GM18507 (cell line): ENCODE measurements around the gene DAGLB.
"Not testable (repeated sequence)": the region's sequence is repeated elsewhere in the genome, so short reads cannot be mapped to it uniquely, and the experiment has no call there.

ENCODE experiments used
- DNase-seq: peaks from one replicate; pipeline ENCODE4 v3.0.0; 2011; ENCODE audit warnings: low read depth; ENCODE audit not compliant: insufficient read length; ENCODE audit errors: extremely low spot score
- FAIRE-seq: peaks from 2 replicates; lab custom pipeline; 2011; peaks lifted over from hg19 to GRCh38; lab: Jason Lieb, UNC

The DAGLB gene

GRCh38 chr7:6463609-6464008 is 15.9 kb upstream of the DAGLB start:
- not testable (repeated sequence) for DNase-seq, FAIRE-seq

- no peak for FAIRE-seq
Measured at GRCh38 chr7:6461946-6462550, 14.3 kb upstream of the DAGLB start.

DNA sequence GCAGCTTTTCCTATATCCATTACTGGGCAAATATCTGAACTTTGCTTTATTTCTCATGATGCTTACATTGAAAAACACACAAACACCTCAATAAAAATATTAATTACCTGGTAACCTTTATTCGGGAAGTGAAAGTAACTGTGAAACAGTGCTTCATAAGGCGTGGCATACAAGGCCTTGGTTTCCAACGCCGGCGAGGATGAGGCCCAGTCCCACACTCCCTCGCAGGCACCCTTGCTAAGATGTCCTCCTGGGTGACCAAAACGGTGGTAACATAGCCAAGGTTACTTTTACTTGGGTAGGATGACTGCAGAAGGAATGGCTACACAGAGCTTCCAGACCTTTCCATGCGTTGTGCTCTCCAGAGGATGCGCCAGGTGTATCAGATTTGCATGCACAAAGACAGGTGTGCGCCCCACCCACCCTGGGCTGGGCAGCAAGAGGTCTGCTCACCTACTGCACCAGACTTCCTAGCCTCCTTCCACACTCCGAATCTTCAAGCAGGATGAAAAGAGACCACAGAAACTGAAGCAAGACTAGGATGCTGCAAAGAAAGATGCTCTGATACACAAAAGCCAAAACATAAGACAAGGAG is 13.3 kb upstream of the DAGLB start:
- DNase-seq: no peak
- no peak for FAIRE-seq

More at GRCh38 chr7:6461946-6462550, 14.3 kb upstream of the DAGLB start:
- no peak for DNase-seq

DNA sequence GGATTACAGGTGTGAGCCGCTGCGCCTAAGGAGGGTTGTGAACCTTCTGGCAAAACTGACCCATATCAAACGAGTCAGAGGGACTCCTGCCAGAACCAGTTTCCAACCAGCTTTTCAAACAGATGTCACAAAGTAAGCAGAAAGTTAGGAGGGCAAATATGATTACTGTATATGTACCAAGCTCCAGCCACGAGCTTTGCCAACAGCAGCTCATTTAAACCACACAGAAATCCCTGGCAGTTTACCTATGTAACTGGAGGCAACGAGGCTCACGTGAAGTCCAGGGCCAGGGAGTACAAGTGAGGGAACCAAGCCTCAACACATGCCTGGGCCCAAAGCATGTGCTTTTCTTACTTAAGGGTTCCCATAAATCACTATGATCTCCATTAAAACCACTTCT is 12.5 kb upstream of the DAGLB start:
- no peak for DNase-seq
- no peak for FAIRE-seq

- not testable (repeated sequence) for DNase-seq, FAIRE-seq
Measured at GRCh38 chr7:6458676-6459075, 10.9 kb upstream of the DAGLB start.

- no peak for DNase-seq
- no peak for FAIRE-seq
Measured at GRCh38 chr7:6453734-6454133, 6.0 kb upstream of the DAGLB start.

- FAIRE-seq (no peak), DNase-seq (no peak)
Measured at GRCh38 chr7:6451224-6451705, 3.5 kb upstream of the DAGLB start.

DNA sequence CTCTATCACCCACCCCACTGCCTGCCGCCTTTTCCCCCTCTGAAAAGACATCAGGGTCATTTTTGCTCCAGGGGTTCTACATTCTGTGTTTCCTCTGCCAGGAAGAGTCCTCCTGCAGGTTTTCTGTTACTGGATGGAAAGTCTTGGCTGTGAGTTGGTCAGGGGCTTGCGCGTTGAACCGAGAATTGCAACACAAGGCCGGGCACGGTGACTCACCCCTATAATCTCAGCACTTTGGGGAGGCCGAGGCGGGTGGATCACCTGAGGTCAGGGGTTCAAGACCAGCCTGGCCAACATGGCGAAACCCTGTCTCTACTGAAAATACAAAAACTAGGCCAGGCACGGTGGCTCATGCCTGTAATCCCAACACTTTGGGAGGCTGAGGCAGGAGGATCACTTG is 2.8 kb upstream of the DAGLB start:
- FAIRE-seq, DNase-seq: not testable (repeated sequence)

DNA sequence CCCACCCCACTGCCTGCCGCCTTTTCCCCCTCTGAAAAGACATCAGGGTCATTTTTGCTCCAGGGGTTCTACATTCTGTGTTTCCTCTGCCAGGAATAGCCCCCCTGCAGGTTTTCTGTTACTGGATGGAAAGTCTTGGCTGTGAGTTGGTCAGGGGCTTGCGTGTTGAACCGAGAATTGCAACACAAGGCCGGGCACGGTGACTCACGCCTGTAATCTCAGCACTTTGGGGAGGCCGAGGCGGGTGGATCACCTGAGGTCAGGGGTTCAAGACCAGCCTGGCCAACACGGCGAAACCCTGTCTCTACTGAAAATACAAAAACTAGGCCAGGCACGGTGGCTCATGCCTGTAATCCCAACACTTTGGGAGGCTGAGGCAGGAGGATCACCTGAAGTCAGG is 2.1 kb upstream of the DAGLB start:
- not testable (repeated sequence) for FAIRE-seq

DNA sequence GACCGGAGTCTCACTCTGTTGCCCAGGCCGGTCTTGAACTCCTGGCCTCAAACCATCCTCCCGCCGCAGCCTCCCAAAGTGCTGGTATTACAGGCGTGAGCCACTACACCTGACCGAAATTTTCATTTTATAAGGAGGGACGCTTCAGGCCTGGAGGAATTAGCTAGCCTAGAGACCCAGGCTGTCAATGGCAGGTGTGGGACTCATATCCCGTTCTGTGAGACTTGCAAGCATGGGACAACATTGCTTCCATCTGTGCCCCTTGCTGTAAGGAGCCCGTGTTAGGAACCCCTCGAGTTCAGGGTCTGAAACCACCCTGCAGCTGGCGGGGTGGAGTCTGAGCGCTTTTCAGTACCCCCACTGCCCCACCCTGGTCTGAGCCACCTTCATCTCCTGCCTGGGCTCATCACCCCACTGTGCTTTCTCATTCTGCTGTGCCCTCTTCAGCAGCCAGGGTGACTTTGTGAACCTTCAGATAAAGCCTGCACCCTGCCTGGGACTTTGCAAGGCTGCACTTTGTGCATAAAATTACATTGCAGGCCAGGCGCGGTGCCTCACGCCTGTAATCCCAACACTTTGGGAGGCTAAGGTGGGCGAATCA is 1.3 kb upstream of the DAGLB start:
- DNase-seq (no peak), FAIRE-seq (no peak)

More for the DNA sequence above, 2.1 kb upstream of the DAGLB start:
- not testable (repeated sequence) for DNase-seq

DNA sequence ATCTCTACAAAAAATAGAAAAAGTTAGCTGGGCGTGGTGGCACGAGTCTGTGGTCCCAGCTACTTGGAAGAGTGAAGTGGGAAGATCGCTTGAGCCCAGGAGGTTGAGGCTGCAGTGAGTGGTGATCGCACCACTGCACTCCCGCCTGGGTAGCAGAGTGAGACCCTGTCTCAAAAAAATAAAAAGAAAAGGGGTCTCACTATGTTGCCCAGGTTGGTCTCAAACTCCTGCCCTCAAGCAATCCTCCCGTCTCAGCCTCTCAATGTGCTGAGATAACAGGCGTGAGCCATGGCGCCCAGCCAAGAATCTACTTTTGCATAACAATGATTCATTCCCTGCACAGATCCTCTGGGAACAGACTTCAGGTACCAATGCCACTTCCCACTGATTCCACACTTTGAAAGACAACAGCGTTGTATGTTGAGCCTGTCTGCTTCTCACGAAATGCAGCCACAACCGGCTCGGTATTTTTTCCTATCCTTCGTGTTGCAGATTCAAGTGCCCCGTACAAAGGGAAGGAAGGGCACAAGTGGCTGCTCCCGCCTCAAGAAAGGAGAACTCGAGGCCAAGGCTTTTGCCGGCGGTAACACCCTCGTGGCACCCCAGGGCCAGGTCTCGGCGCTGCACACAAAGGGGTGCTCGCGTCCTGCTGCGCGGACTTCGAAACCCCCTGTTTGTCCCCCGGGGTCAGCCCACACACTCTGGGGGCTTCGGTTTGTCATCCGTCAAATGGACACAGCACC is 745 bp downstream of the DAGLB start:
- FAIRE-seq (no peak), DNase-seq (no peak)

DNA sequence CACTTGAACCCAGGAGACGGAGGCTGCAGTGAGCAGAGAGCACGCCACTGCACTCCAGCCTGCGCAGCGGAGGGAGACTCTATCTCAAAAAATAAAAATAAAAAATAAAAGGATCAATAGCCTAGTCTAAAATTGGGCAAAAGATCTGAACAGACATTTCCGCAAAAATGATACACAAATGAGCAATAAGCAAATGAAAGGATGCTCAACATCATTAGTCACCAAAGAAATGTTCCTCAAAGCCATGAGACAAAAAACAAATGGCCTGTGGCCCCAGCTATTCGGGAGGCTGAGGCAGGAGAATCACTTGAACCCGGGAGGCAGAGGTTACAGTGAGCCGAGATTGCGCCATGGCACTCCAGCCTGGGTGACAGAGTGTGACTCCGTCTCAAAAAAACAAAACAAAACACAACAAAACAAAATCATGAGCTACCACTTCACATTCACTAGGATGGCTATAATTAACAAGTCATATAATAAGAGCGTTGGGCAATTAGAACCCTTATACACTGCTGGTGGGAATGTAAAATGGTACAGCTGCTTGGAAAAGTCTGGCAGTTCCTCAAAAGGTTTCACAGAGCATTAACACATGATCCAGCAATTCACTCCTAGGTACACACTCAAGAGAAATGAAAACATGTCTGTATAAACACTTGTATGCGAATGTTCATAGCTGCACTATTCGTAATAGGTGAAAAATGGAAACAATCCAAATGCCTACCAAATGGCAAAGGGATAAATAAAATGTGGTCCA is 3.1 kb downstream of the DAGLB start:
- DNase-seq (no peak), FAIRE-seq (no peak)

DNA sequence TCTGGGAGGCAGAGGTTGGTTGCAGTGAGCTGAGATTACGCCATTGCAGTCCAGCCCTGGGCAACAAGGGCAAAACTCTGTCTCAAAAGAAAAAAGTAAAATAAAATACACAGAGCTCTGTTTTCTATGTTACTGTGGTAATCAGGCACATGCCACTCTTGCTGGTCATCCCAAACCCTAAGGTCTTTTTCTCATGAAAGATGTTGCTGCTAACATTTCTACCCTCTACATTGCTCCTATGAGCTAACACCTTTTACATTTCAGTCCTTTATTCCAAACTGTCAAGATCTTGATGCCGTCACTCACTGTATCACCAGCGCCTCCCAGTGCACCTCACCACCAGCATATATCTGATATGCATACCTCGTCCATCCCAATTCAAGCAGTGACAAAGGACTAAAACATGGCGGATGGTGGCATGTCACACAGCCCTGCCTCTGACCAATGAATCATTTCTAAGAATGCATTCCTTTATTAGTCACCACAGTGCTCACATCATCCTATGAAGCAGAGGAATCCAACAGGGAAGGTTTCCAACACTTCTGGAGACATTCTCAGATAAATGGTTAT is 4.3 kb downstream of the DAGLB start:
- FAIRE-seq: no peak
- DNase-seq: no peak

GRCh38 chr7:6442114-6442513 is 5.6 kb downstream of the DAGLB start:
- no peak for FAIRE-seq
- no peak for DNase-seq

- FAIRE-seq (no peak), DNase-seq (no peak)
Measured at GRCh38 chr7:6440381-6440780, 7.4 kb downstream of the DAGLB start.

DNA sequence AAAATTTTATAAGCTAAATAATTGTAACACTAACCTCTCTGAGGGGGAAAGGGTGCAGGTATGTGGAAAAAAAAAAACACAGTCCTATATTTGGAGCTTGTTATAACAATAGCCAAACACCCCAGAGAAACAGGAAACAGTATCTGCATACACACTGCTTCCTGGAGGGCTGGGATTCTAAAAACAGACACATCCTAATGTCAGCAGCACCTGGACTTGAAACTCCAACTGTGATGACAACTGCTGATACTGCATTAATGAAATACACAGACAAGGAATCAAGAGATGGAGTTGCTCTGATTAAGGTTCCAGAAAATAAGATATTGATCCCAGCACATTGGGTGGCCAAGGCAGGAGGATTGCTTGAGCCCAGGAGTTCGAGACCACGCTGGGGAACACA is 9.3 kb downstream of the DAGLB start:
- no peak for FAIRE-seq
- no peak for DNase-seq

GRCh38 chr7:6437251-6437650 is 10.5 kb downstream of the DAGLB start:
- DNase-seq (no peak), FAIRE-seq (no peak)

GRCh38 chr7:6436385-6436685 is 11.4 kb downstream of the DAGLB start:
- FAIRE-seq (no peak), DNase-seq (no peak)
